ENCODE data around the gene REEP3. TPM values are rescaled to one million over a fixed set of nuclear protein-coding genes. Genes with fewer than 3 reads are reported as not detected.
"Not testable (repeated sequence)": the region's sequence is repeated elsewhere in the genome, so short reads cannot be mapped to it uniquely, and the experiment has no call there.

Gene REEP3
- total RNA-seq, 3 donors from 2014 or later (not counting 1 experiment from before 2014, with no cell fraction given): 4.6 to 10.2 (median 8.3) TPM

DNA sequence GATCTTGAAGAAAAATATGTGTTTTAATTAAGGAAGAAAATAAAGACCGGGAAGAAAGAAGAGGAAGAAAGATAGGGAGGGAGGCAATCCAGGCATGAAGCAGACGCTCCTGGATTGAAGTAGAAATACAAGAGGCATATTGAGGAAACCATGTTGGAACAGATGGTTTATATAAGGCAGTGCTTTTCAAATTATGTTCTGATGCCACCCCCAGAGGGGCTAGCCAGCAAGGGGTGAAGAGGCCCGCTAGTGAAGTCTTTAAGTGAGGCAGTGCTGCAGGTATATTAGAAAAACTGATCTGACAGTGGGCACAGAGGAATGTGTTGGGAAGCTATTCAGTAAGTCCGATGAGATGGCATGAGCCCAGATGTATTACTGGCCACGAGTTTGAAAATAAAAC lies 40.1 kb downstream of the REEP3 start:
- Histone ChIP-seq H3K27ac (ENCODE audit: low read length) (no peak overlapping the region), H3K4me3 (ENCODE audit: low read length) (no peak overlapping the region), H3K27me3 (ENCODE audit: control insufficient read depth, insufficient read depth, low read length) (no peaks in the 10 kb centered on the region), H3K36me3 (ENCODE audit: control insufficient read depth, insufficient read depth, low read length) (no peaks in the 10 kb centered on the region), H3K4me1 (ENCODE audit: control insufficient read depth, insufficient read depth, low read length) (no peaks in the 10 kb centered on the region), H3K9me3 (ENCODE audit: control insufficient read depth, insufficient read depth, low read length) (no peaks in the 10 kb centered on the region)
- Mint-ChIP-seq H3K4me1 (peaks cover 7 to 8% of the 10 kb centered on the region in 2 donors), H3K27me3 (ENCODE audit: low read depth in 2 of 2) (no peaks in the 10 kb centered on the region), H3K4me3 (no peak overlapping the region), H3K9me3 (no peaks in the 10 kb centered on the region), H3K36me3 (no peaks in the 10 kb centered on the region), H3K27ac (no peak overlapping the region)
- ATAC-seq: no peak
- TF ChIP-seq, protein P1, sequence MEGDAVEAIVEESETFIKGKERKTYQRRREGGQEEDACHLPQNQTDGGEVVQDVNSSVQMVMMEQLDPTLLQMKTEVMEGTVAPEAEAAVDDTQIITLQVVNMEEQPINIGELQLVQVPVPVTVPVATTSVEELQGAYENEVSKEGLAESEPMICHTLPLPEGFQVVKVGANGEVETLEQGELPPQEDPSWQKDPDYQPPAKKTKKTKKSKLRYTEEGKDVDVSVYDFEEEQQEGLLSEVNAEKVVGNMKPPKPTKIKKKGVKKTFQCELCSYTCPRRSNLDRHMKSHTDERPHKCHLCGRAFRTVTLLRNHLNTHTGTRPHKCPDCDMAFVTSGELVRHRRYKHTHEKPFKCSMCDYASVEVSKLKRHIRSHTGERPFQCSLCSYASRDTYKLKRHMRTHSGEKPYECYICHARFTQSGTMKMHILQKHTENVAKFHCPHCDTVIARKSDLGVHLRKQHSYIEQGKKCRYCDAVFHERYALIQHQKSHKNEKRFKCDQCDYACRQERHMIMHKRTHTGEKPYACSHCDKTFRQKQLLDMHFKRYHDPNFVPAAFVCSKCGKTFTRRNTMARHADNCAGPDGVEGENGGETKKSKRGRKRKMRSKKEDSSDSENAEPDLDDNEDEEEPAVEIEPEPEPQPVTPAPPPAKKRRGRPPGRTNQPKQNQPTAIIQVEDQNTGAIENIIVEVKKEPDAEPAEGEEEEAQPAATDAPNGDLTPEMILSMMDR (IDR thresholded peaks at IDR 0.05): no peak
- DNase-seq: no peak
- 97% methylated on average over 5 of the region's 5 CpGs for WGBS (ENCODE audit: insufficient coverage)
- intact Hi-C loops (cut with micrococcal nuclease): no loop called here

DNA sequence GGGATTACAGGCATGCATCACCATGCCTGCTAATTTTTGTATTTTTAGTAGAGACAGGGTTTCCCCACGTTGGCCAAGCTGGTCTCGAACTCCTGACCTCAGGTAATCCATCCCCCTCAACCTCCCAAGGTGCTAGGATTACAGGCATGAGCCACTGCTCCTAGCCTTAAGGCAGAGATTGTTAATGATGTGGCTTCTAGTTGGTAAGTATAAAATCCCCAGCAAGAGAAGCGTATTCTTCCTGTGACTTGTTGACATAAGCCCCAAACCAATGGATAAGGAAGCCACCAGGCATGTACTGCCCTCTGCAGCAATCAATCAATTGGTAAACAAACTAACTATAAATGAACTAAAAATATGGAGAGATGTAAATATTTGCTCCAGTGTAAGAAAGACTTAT lies 41.2 kb downstream of the REEP3 start:
- no peak overlapping the region for H3K4me3 ChIP-seq (ENCODE audit: low read length)
- no peaks in the 10 kb centered on the region for H3K9me3 ChIP-seq (ENCODE audit: control insufficient read depth, insufficient read depth, low read length)
- ATAC-seq: no peak
- no peaks in the 10 kb centered on the region for H3K4me1 ChIP-seq (ENCODE audit: control insufficient read depth, insufficient read depth, low read length)
- intact Hi-C loops (cut with micrococcal nuclease): no loop called here
- peaks cover 7 to 8% of the 10 kb centered on the region in 2 donors for H3K4me1 Mint-ChIP-seq
- 90% methylated on average over 2 of the region's 3 CpGs for WGBS (ENCODE audit: insufficient coverage)
- H3K36me3 Mint-ChIP-seq: no peaks in the 10 kb centered on the region
- H3K27me3 ChIP-seq (ENCODE audit: control insufficient read depth, insufficient read depth, low read length): no peaks in the 10 kb centered on the region
- DNase-seq: no peak
- H3K9me3 Mint-ChIP-seq: no peaks in the 10 kb centered on the region
- no peaks in the 10 kb centered on the region for H3K27me3 Mint-ChIP-seq (ENCODE audit: low read depth in 2 of 2)
- no peak overlapping the region for H3K27ac ChIP-seq (ENCODE audit: low read length)
- H3K36me3 ChIP-seq (ENCODE audit: control insufficient read depth, insufficient read depth, low read length): no peaks in the 10 kb centered on the region
- TF ChIP-seq, protein P1 (IDR thresholded peaks at IDR 0.05): no peak
- H3K4me3 Mint-ChIP-seq: no peak overlapping the region
- H3K27ac Mint-ChIP-seq: no peak overlapping the region

DNA sequence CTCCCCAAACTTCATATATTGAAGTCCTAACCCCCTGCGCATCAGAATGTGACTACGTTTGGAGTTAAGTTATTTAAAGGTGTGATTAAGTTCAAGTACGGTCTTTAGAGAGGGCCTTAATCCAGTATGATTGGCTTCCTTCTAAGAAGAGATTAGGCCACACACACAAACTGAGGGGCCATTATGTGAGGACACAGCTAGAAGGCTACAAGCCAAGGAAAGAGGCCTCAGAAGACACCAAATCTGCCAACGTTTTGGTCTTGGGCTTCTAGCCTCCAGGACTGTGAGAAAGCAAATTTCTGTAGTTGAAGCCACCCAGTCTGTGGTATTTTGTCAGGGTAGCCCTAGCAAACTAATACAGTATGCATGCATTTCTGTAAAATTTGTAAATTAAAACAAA lies 41.7 kb downstream of the REEP3 start:
- Mint-ChIP-seq H3K4me1 (peaks cover 7 to 8% of the 10 kb centered on the region in 2 donors), H3K27ac (no peak overlapping the region), H3K36me3 (no peaks in the 10 kb centered on the region), H3K9me3 (no peaks in the 10 kb centered on the region), H3K27me3 (ENCODE audit: low read depth in 2 of 2) (no peaks in the 10 kb centered on the region), H3K4me3 (no peak overlapping the region)
- H3K27me3 ChIP-seq (ENCODE audit: control insufficient read depth, insufficient read depth, low read length): no peaks in the 10 kb centered on the region
- intact Hi-C loops (cut with micrococcal nuclease): no loop called here
- no peak overlapping the region for H3K4me3 ChIP-seq (ENCODE audit: low read length)
- ATAC-seq: no peak
- H3K27ac ChIP-seq (ENCODE audit: low read length): no peak overlapping the region
- TF ChIP-seq, protein P1 (IDR thresholded peaks at IDR 0.05): no peak
- no peaks in the 10 kb centered on the region for H3K9me3 ChIP-seq (ENCODE audit: control insufficient read depth, insufficient read depth, low read length)
- 95% methylated on average over 4 of the region's 4 CpGs for WGBS (ENCODE audit: insufficient coverage)
- H3K4me1 ChIP-seq (ENCODE audit: control insufficient read depth, insufficient read depth, low read length): no peaks in the 10 kb centered on the region
- no peak for DNase-seq
- H3K36me3 ChIP-seq (ENCODE audit: control insufficient read depth, insufficient read depth, low read length): no peaks in the 10 kb centered on the region

DNA sequence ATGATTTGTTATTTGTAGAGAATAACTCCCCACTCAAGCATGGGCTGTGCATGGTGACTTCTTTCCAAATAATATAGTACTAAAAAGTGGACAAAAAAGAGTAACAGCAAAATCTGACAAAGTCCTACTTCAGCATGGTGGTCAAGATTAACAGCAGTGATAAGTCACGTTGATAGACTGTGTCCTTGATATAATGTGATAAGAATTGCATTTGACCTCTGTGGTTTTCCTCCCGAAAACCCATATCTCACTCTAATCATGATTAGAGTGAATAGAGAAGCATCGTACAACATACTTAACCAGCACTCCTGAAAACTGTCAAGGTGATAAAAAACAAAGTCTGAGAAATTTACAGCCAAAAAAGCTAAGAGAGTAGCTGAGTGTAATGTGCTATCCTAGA lies 42.4 kb downstream of the REEP3 start:
- no peaks in the 10 kb centered on the region for H3K36me3 Mint-ChIP-seq
- H3K4me1 Mint-ChIP-seq: peaks cover 7 to 8% of the 10 kb centered on the region in 2 donors
- ATAC-seq: peak in 1 of 3 donors; percentile 17
- Histone ChIP-seq H3K9me3 (ENCODE audit: control insufficient read depth, insufficient read depth, low read length) (no peaks in the 10 kb centered on the region), H3K4me3 (ENCODE audit: low read length) (no peak overlapping the region), H3K27me3 (ENCODE audit: control insufficient read depth, insufficient read depth, low read length) (no peaks in the 10 kb centered on the region), H3K27ac (ENCODE audit: low read length) (no peak overlapping the region), H3K4me1 (ENCODE audit: control insufficient read depth, insufficient read depth, low read length) (no peaks in the 10 kb centered on the region), H3K36me3 (ENCODE audit: control insufficient read depth, insufficient read depth, low read length) (no peaks in the 10 kb centered on the region)
- 25% methylated on average over 1 of the region's 3 CpGs for WGBS (ENCODE audit: insufficient coverage)
- intact Hi-C loops (cut with micrococcal nuclease): no loop called here
- no peak for DNase-seq
- no peak overlapping the region for H3K27ac Mint-ChIP-seq
- H3K4me3 Mint-ChIP-seq: no peak overlapping the region
- TF ChIP-seq, protein P1 (IDR thresholded peaks at IDR 0.05): no peak
- no peaks in the 10 kb centered on the region for H3K9me3 Mint-ChIP-seq
- H3K27me3 Mint-ChIP-seq (ENCODE audit: low read depth in 2 of 2): no peaks in the 10 kb centered on the region

DNA sequence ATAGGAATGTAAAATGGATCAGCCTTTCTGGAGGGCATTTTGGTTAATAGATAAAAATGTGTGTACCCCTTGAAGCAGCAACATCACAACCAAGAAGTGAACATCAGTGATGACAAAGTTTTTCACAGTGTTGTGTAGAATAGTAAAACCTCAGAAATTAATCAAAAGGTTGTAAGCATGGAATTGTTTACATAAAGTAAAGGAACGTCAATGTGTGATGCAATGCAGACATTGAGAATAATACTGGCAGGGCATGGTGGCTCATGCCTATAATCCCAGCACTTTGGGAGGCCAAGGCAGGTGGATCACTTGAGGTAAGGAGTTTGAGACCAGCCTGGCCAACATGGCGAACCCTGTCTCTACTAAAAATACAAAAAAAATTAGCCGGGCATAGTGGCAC lies 43.5 kb downstream of the REEP3 start:
- H3K27ac ChIP-seq (ENCODE audit: low read length); H3K27me3 Mint-ChIP-seq (ENCODE audit: low read depth in 2 of 2); H3K36me3 ChIP-seq (ENCODE audit: control insufficient read depth, insufficient read depth, low read length); intact Hi-C loops (cut with micrococcal nuclease); H3K4me3 ChIP-seq (ENCODE audit: low read length); H3K27me3 ChIP-seq (ENCODE audit: control insufficient read depth, insufficient read depth, low read length); H3K4me3 Mint-ChIP-seq; H3K4me1 Mint-ChIP-seq; H3K9me3 ChIP-seq (ENCODE audit: control insufficient read depth, insufficient read depth, low read length); DNase-seq; H3K4me1 ChIP-seq (ENCODE audit: control insufficient read depth, insufficient read depth, low read length); H3K36me3 Mint-ChIP-seq; H3K9me3 Mint-ChIP-seq; ATAC-seq; H3K27ac Mint-ChIP-seq: not testable (repeated sequence)
- 100% methylated on average over 3 of the region's 3 CpGs for WGBS (ENCODE audit: insufficient coverage)
